Measurements from ENCODE around the gene SPESP1.

SPESP1 gene

DNA sequence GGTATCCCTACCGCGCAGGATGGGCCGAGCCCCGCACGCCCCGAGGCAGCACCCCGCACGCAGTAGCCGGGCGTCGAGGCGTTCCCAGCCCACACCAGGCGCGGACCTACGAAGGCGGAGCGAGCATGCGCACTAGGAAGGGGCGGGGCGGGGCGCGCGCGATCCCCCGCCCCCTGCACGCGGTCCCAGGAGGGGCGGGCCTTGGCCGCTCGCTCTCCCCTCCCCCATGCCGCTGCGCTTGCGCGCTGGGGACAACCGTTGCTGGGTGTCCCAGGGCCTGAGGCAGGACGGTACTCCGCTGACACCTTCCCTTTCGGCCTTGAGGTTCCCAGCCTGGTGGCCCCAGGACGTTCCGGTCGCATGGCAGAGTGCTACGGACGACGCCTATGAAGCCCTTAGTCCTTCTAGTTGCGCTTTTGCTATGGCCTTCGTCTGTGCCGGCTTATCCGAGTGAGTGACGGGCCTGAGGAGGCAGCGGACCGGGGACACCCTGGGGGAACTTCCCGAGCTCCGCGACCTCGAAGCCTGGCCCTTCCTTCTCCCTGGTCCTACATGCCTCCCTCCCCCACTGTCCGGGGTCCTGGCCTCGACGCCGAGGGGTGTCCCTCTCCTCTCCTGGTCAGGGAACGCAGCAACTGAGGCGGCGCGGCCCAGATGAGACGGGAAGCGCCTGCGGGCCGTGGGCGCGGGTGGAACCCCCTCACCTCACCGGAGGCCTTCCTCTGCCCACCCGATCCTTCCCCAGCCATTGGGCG lies at the start of gene SPESP1:
TSS of gene SPESP1 (plus strand) at position 258 of the 755 bp plus-strand sequence. CDS start at position 387, 129 bp downstream.
- DNase-seq (ENCODE audit: low read depth): peak; percentile 44

DNA sequence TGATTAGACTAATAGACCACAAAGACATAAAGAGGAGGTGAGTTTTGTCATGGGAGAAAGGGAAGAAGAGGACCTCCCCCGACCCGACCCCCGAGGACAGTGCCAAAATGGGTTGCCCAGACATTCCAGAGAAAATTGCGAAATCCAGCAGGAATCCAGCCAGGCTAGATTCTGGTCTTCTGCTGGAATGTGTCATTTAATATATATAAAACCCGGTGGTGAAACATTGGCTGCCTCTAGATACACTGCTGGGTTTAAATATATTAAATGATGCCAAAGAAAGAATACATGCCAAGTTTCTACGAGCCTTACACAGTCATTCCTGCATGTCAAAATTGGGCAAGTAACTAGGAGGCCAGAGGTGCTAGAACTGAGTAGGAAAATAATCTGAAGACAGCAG lies 45.3 kb upstream of the SPESP1 start:
- no peak for DNase-seq (ENCODE audit: low read depth)

DNA sequence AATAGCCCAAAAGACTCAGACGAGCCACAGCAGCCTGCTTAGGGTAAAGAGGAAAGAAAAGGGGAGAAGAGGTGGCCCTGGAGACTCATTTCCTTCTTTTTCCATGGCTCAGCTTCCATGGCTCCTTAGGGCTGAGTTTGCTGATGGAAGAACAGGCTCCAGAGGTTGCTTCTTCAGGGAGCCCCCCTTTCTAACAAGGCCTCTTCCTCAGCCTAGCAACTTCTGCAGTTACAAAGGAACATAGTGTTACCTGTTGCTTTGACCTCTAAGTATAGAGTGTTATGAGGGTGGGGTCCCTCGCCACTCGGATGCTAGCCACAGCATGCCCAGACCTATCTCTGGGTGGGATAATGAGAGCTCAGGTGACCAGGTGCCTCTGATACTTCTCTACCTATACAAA lies 43.2 kb upstream of the SPESP1 start:
- DNase-seq (ENCODE audit: low read depth): no peak

DNA sequence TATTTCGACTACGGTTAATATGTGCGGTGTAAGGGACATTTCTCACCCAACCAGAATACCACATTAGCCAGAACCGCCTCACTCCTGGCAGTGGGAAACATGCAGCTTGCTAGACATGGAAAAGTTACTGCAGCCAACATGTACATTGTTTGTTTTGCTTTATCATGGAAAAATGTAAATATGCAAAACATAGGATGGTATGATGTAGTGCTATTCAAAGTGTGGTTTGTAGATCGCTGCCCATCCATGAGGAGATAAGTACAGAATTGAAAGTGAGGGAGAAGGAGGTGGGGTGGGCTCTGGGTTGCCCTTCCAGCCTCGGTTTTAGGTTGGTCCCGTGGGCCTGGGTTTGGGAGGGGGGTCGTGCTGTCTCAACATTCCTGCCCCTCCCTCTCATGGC lies 42.5 kb upstream of the SPESP1 start:
- no peak for DNase-seq (ENCODE audit: low read depth)

DNA sequence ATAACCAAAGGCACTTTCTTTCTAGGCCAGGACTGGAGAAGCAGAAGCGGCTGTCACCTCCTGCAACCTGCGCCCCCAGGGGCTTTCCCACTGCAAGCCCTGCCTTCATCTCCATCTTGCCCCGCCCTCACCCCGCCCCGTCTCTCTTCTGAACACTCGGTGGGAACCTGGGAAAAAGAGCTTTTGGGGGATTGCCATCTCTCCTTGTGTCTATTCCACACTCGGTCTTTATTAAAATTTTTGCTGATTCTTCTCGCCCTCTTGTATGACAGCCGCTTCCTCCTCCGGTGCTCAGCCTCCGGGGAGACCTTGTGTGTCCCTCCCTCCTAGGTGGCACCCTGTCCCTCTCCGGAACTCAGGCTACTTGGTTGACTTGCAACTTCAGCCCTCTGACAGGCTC lies 41.9 kb upstream of the SPESP1 start:
- DNase-seq (ENCODE audit: low read depth): no peak

GRCh38 chr15:68894208-68894607 lies 36.1 kb upstream of the SPESP1 start:
- DNase-seq (ENCODE audit: low read depth): no peak

DNA sequence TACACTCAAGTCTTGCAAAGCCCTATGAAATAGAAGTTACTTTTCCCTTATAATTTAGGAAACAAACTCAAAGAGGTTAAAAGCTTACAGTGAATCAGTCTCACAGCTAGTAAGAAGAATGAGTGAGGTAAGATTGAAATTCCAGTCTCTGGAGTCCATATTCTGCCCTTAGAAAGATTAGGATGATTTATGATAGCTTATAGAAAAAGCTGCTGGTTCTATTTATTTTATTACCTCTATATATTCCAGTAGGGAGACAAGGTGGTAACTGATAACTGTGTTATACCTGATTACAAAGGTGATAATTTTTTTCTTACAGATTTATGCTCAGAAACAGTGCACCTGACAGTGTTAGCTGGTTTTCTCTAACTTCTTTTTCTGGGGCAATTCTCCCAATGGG lies 34.1 kb upstream of the SPESP1 start:
- DNase-seq (ENCODE audit: low read depth): no peak

DNA sequence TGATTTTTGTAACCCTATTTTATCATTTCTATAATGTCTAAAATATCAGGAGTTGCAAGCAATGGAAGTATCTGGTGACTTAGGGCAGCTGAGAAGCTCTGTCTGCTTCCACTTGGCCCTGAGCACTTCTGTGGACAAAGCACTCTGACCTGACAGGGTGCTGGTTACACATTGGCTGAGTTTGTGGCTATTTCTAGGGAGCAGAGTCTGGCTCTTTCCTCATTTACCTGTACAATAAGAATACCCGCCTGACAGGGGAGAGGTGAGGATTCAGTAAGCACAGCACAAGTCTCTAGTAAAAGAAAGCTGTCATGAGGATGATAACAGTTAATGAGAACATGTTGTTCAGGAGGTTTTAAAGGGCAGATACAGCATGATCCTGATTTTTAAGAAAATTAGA lies 33.3 kb upstream of the SPESP1 start:
- DNase-seq (ENCODE audit: low read depth): no peak

GRCh38 chr15:68900027-68900426 lies 30.3 kb upstream of the SPESP1 start:
- DNase-seq (ENCODE audit: low read depth): no peak

GRCh38 chr15:68907396-68907923 lies 22.9 kb upstream of the SPESP1 start:
- no peak for DNase-seq (ENCODE audit: low read depth)

DNA sequence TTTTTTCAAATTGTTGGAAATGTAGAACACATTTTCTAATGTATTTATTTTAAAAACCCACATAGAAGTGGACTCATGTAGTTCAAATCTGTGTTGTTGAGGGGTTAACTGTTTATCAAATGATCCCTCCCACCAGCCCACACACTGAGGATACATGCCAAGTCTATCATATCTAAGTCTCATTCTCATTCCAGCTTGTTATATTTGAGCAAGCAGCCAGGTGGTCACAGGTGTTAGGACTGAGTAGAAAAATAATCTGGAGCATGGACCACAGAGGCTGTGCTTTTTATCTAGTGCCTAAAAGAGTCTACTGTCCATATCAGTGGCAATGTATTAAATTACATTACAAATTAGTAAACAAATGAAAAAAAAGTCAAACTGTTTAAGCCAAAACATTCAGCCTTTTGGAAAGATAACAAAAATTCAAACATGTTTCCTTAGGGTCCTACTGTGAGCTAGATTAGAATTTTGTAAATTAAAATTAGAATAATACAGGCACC lies 20.7 kb upstream of the SPESP1 start:
- no peak for DNase-seq (ENCODE audit: low read depth)

DNA sequence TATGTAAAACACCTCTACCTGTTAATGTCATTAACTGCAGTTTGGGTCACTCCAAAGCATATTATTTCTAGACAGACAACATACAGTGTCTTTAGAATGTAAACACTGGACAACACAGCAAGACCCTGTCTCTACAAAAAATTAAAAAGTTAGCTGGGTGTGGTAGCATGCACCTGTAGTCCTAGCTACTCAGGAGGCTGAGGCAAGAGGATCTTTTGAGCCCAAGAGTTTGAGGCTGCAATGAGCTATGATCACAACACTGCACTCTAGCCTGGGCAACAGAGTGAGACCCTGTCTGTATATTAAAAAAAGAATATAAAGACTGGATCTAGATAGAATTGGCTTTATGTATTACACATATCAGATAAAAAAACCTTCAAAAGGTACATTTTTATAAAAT lies 20.0 kb upstream of the SPESP1 start:
- DNase-seq (ENCODE audit: low read depth): no peak

DNA sequence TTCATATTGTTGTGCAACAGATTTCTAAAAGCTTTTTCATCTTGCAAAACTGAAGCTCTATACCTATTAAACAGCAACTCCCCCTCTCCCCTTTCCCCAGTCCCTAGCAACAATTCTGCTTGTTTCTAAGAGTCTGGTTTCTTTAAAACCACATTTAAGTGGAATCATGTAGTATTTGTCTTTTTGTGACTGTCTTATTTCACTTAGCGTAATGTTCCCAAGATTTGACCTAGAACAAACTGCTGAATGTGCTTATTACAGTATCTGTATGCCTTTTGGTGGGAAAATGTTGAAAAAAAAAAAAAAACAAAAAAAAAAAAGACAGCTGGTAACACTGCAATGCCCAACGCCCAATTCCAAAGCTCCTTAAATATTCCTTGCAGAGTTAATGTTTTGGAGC lies 19.5 kb upstream of the SPESP1 start:
- no peak for DNase-seq (ENCODE audit: low read depth)

- no peak for DNase-seq (ENCODE audit: low read depth)
Measured at GRCh38 chr15:68921926-68922325, 8.4 kb upstream of the SPESP1 start.

- peak; percentile 60 for DNase-seq (ENCODE audit: low read depth)
Measured at GRCh38 chr15:68924866-68925560, 5.3 kb upstream of the SPESP1 start.

DNA sequence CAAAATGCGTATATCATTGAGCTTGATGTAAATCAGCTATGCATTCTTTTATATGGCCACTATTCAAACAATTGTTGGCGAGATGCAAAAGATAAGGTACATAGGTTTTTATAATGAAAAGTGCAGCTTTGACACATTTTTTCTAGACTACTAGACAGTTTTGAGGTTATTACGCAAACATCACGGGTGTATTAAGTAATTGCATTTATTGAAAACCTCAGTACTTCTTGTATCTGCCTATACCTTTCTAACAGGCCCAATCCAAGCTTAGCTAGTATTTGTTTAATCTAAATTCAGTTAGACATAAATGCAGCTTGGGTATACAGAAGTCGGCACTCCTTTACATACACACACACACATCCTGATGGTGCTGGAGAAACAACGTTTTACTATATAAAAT lies 2.7 kb downstream of the SPESP1 start:
- DNase-seq (ENCODE audit: low read depth): no peak

DNA sequence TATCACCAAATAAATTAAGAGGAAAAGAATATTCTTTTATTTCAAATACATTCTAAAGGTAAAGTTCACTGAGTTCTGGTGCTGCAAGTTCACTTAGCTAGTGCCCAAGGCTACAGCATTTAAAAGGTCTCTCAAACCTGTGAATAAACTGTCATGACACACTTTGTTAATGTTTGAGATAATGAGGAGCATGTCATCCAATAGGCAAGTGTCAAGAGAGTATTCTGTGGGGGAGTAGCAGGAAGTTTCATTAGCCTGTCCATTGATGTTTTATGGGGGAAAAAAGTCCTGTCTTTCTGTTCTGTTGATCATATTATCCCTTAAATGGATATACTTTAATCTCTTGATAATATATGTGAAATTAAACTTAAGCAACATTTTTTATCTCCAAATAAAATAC lies 4.0 kb downstream of the SPESP1 start:
- no peak for DNase-seq (ENCODE audit: low read depth)

- no peak for DNase-seq (ENCODE audit: low read depth)
Measured at GRCh38 chr15:68935400-68935937, 5.1 kb downstream of the SPESP1 start.

- DNase-seq (ENCODE audit: low read depth): no peak
Measured at GRCh38 chr15:68939501-68939900, 9.2 kb downstream of the SPESP1 start.

DNA sequence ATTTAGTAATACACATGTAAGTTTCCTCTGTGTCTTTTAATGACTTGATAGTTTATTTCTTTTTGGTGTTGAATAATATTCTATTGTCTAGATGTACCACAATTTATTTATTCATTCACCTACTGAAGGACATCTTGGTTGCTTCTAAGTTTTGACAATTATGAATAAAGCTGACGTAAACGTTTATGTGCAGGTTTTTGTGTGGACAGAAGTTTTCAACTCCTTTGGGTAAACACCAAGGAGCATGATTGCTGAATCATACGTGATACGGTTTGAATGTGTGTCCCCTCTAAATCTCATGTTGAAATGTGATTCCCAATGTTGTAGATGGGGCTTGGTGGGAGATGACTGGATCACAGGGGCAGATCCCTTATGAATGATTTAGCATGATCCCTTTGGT lies 21.5 kb downstream of the SPESP1 start:
- DNase-seq (ENCODE audit: low read depth): no peak

DNA sequence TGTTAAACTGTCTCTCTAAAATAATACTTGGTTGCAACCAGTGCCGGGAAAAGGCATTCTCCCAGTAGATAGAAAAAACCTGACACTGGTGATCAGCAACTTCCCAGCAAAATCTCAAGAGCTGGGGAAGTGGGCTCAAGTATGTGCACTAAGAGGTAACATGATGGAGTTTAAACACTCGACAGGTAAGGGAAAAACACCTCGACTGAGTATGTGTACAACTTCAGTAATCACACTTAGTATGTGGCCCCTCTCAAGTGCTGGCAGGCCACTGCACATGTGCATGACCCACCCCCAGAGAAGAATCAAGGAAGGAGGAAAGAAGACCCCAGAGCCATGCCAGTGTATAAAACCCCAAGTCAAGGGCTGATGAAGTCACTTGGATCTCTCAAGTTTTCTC lies 27.4 kb downstream of the SPESP1 start:
- DNase-seq (ENCODE audit: low read depth): no peak

- no peak for DNase-seq (ENCODE audit: low read depth)
Measured at GRCh38 chr15:68958597-68958996, 28.3 kb downstream of the SPESP1 start.

- no peak for DNase-seq (ENCODE audit: low read depth)
Measured at GRCh38 chr15:68962465-68962864, 32.1 kb downstream of the SPESP1 start.

Measured in activated T-cell treated with anti-CD3 and anti-CD28 coated beads for 48 hours (primary cell).